Epithelial cell of prostate (primary cell): ENCODE data around the gene MGAT5B.
A peak's percentile ranks its signal among the peaks of the same experiment; 100 is the strongest.
"Not testable (repeated sequence)": the region's sequence is repeated elsewhere in the genome, so short reads cannot be mapped to it uniquely, and the experiment has no call there.

Source experiments
- DNase-seq: peaks from one replicate; pipeline ENCODE4 v3.0.0-alpha.2; 2011; ENCODE audit warnings: low read depth, low spot score
- H3K27ac ChIP-seq: fragments of 450-650 bp; 2 replicates; pipeline ENCODE4 v1.5.1; 2017; ENCODE audit warnings: mild to moderate bottlenecking

MGAT5B gene

GRCh38 chr17:76844846-76845245 is 23.4 kb upstream of the MGAT5B start:
- DNase-seq, result no peak
- no peak overlapping the region for H3K27ac ChIP-seq

- DNase-seq, result no peak
These were observed 22.6 kb upstream of the MGAT5B start for GRCh38 chr17:76845541-76846017.

GRCh38 chr17:76847031-76847430 is 21.2 kb upstream of the MGAT5B start:
- DNase-seq, result no peak

More at GRCh38 chr17:76845541-76846017, 22.6 kb upstream of the MGAT5B start:
- H3K27ac ChIP-seq, result no peak overlapping the region

GRCh38 chr17:76848670-76849069 is 19.5 kb upstream of the MGAT5B start:
- no peak for DNase-seq
- no peak overlapping the region for H3K27ac ChIP-seq

More at GRCh38 chr17:76847031-76847430, 21.2 kb upstream of the MGAT5B start:
- no peak overlapping the region for H3K27ac ChIP-seq

GRCh38 chr17:76849160-76849559 is 19.0 kb upstream of the MGAT5B start:
- H3K27ac ChIP-seq, DNase-seq: not testable (repeated sequence)

GRCh38 chr17:76852843-76853242 is 15.4 kb upstream of the MGAT5B start:
- DNase-seq, result no peak
- no peak overlapping the region for H3K27ac ChIP-seq

GRCh38 chr17:76855105-76855504 is 13.1 kb upstream of the MGAT5B start:
- H3K27ac ChIP-seq, result no peak overlapping the region
- no peak for DNase-seq

- H3K27ac ChIP-seq, result no peak overlapping the region
- no peak for DNase-seq
These were observed 6.1 kb upstream of the MGAT5B start for GRCh38 chr17:76862079-76862478.

GRCh38 chr17:76862494-76862893 is 5.7 kb upstream of the MGAT5B start:
- no peak for DNase-seq
- no peak overlapping the region for H3K27ac ChIP-seq

- H3K27ac ChIP-seq, result no peak overlapping the region
- no peak for DNase-seq
These were observed 4.2 kb upstream of the MGAT5B start for GRCh38 chr17:76864024-76864423.

GRCh38 chr17:76865174-76865573 is 3.0 kb upstream of the MGAT5B start:
- no peak for DNase-seq

GRCh38 chr17:76866203-76866602 is 2.0 kb upstream of the MGAT5B start:
- DNase-seq, result no peak
- H3K27ac ChIP-seq, result no peak overlapping the region

More at GRCh38 chr17:76865174-76865573, 3.0 kb upstream of the MGAT5B start:
- no peak overlapping the region for H3K27ac ChIP-seq

GRCh38 chr17:76866774-76867577 is 1.2 kb upstream of the MGAT5B start:
- no peak overlapping the region for H3K27ac ChIP-seq
- no peak for DNase-seq

GRCh38 chr17:76867578-76868175 is 527 bp upstream of the MGAT5B start:
- no peak overlapping the region for H3K27ac ChIP-seq
- DNase-seq, result no peak

GRCh38 chr17:76868669-76869495 is 678 bp downstream of the MGAT5B start:
- H3K27ac ChIP-seq, result no peak overlapping the region
- no peak for DNase-seq

- no peak for DNase-seq
- no peak overlapping the region for H3K27ac ChIP-seq
These were observed 1.5 kb downstream of the MGAT5B start for GRCh38 chr17:76869496-76870376.

GRCh38 chr17:76870377-76870714 is 2.1 kb downstream of the MGAT5B start:
- DNase-seq, result no peak
- H3K27ac ChIP-seq, result no peak overlapping the region

GRCh38 chr17:76871668-76872067 is 3.5 kb downstream of the MGAT5B start:
- H3K27ac ChIP-seq, result no peak overlapping the region
- DNase-seq, result no peak

- DNase-seq, result peak; percentile 68
- H3K27ac ChIP-seq, result no peak overlapping the region
These were observed 4.1 kb downstream of the MGAT5B start for GRCh38 chr17:76872221-76872873.
